Activated CD4-positive, alpha-beta T cell treated with anti-CD3 and anti-CD28 coated beads, Interleukin-2, amount 50 U/mL, for 24 hours (primary cell): Measurements from ENCODE around the gene NSUN6.
"Not testable (repeated sequence)": the region's sequence is repeated elsewhere in the genome, so short reads cannot be mapped to it uniquely, and the experiment has no call there.

ENCODE experiments used
- DNase-seq, 2 donors: peaks; one replicate each; pipeline ENCODE4 v3.0.0-alpha.2; 2020; ENCODE audit warnings: low read depth in 1 of 2, low spot score in 1 of 2

NSUN6 gene

GRCh38 chr10:18659819-18660535 is 8.6 kb upstream of the NSUN6 start:
- DNase-seq, result peak in 1 of 2 donors; percentile 1

- DNase-seq, result peak; percentile 93 to 94
Observed at GRCh38 chr10:18659125-18659818, 7.9 kb upstream of the NSUN6 start, which contains the start of gene ARL5B. TSS of gene ARL5B (plus strand) at chr10:18659431. CDS start at chr10:18659638, 207 bp downstream.

GRCh38 chr10:18658271-18659124 is 7.1 kb upstream of the NSUN6 start:
- DNase-seq, result no peak

GRCh38 chr10:18656724-18657123 is 5.3 kb upstream of the NSUN6 start:
- no peak for DNase-seq

GRCh38 chr10:18653112-18653511 is 1.7 kb upstream of the NSUN6 start:
- DNase-seq, result no peak

- DNase-seq, result no peak
Observed at GRCh38 chr10:18650404-18650997, 886 bp downstream of the NSUN6 start.

- no peak for DNase-seq
Observed at GRCh38 chr10:18649364-18649959, 1.9 kb downstream of the NSUN6 start.

- no peak for DNase-seq
Observed at GRCh38 chr10:18647945-18648344, 3.4 kb downstream of the NSUN6 start.

- no peak for DNase-seq
Observed at GRCh38 chr10:18647151-18647550, 4.2 kb downstream of the NSUN6 start.

GRCh38 chr10:18639719-18640118 is 11.7 kb downstream of the NSUN6 start:
- DNase-seq, result not testable (repeated sequence)

- DNase-seq, result not testable (repeated sequence)
Observed at GRCh38 chr10:18637400-18637799, 14.0 kb downstream of the NSUN6 start.

GRCh38 chr10:18635995-18636394 is 15.4 kb downstream of the NSUN6 start:
- no peak for DNase-seq

- DNase-seq, result not testable (repeated sequence)
Observed at GRCh38 chr10:18632500-18632899, 18.9 kb downstream of the NSUN6 start.

- DNase-seq, result peak; percentile 13 to 36
Observed at GRCh38 chr10:18627452-18628018, 23.9 kb downstream of the NSUN6 start.

GRCh38 chr10:18625886-18626285 is 25.5 kb downstream of the NSUN6 start:
- no peak for DNase-seq

GRCh38 chr10:18623671-18624070 is 27.7 kb downstream of the NSUN6 start:
- not testable (repeated sequence) for DNase-seq

GRCh38 chr10:18620856-18621255 is 30.5 kb downstream of the NSUN6 start:
- no peak for DNase-seq

- DNase-seq, result no peak
Observed at GRCh38 chr10:18619016-18619415, 32.4 kb downstream of the NSUN6 start.

- DNase-seq, result no peak
Observed at GRCh38 chr10:18616337-18616736, 35.0 kb downstream of the NSUN6 start.

- no peak for DNase-seq
Observed at GRCh38 chr10:18615618-18616017, 35.8 kb downstream of the NSUN6 start.
